ENCODE results near the gene ZNF672. TPM values are rescaled to one million over a fixed set of nuclear protein-coding genes. Genes with fewer than 3 reads are reported as not detected.
A peak's percentile ranks its signal among the peaks of the same experiment; 100 is the strongest.

Gene ZNF672
- total RNA-seq, 2 experiments from 2014 or later = 35.9 to 38.4 TPM

- Mint-ChIP-seq H3K27ac (peak overlapping the region; percentile 91), H3K27me3 (no peaks in the 10 kb centered on the region), H3K4me1 (ENCODE audit: low read depth) (peaks cover 92% of the 10 kb centered on the region), H3K9me3 (no peaks in the 10 kb centered on the region), H3K4me3 (peak overlapping the region; percentile 82), H3K36me3 (ENCODE audit: low read depth) (peaks cover 79% of the 10 kb centered on the region)
- Histone ChIP-seq H3K4me1 (ENCODE audit: insufficient read depth, low read length) (peaks cover 81% of the 10 kb centered on the region), H3K36me3 (ENCODE audit: insufficient read depth, low read length) (peaks cover 75% of the 10 kb centered on the region), H3K27ac (ENCODE audit: low read depth in 1 of 2, low read length in 2 of 2) (peak overlapping the region in 1 of 2 donors; percentile 48), H3K9me3 (ENCODE audit: control insufficient read depth in 1 of 2, insufficient read depth in 1 of 2, low read length in 2 of 2) (no peaks in the 10 kb centered on the region), H3K27me3 (ENCODE audit: control insufficient read depth in 1 of 2, insufficient read depth in 2 of 2, low read length in 2 of 2) (no peaks in the 10 kb centered on the region), H3K4me3 (ENCODE audit: low read length) (no peak overlapping the region)
- peak; percentile 49 for ATAC-seq (ENCODE audit: poor library complexity)
- CTCF ChIA-PET = interaction anchor here (1.0 kb wide), 1 partner anchor 76 kb away, joined by 5 read pairs; no protein-coding TSS in a partner anchor
- TF ChIP-seq CTCF (IDR thresholded peaks at IDR 0.05) = no peak
- DNase-seq = peak in 1 of 14 experiments; percentile 56
- POLR2A ChIA-PET = interaction anchor here (1.5 kb wide), 1 partner anchor 19 kb away, joined by 5 read pairs; the partner anchor contains the start of gene ZNF672
- intact Hi-C loops (cut with DNase I, micrococcal nuclease) = no loop called here
Measured at GRCh38 chr1:248818505-248819374, 19.3 kb upstream of the ZNF672 start.

- peaks cover 78% of the 10 kb centered on the region for H3K36me3 Mint-ChIP-seq (ENCODE audit: low read depth)
- Histone ChIP-seq H3K9me3 (ENCODE audit: control insufficient read depth in 1 of 2, insufficient read depth in 1 of 2, low read length in 2 of 2) (no peaks in the 10 kb centered on the region), H3K27ac (ENCODE audit: low read depth in 1 of 2, low read length in 2 of 2) (no peak overlapping the region), H3K36me3 (ENCODE audit: insufficient read depth, low read length) (peaks cover 67% of the 10 kb centered on the region), H3K27me3 (ENCODE audit: control insufficient read depth in 1 of 2, insufficient read depth in 2 of 2, low read length in 2 of 2) (no peaks in the 10 kb centered on the region), H3K4me3 (ENCODE audit: low read length) (no peak overlapping the region), H3K4me1 (ENCODE audit: insufficient read depth, low read length) (peaks cover 95% of the 10 kb centered on the region)
- H3K4me3 Mint-ChIP-seq = peak overlapping the region; percentile 30
- CTCF ChIA-PET = interaction anchor here (1.0 kb wide), 1 partner anchor 74 kb away, joined by 5 read pairs; no protein-coding TSS in a partner anchor
- no peaks in the 10 kb centered on the region for H3K27me3 Mint-ChIP-seq
- ATAC-seq (ENCODE audit: poor library complexity) (no peak), DNase-seq (no peak)
- POLR2A ChIA-PET = no interaction called here
- intact Hi-C loops (cut with DNase I, micrococcal nuclease) = no loop called here
- H3K27ac Mint-ChIP-seq = peak overlapping the region; percentile 59
- TF ChIP-seq CTCF (IDR thresholded peaks at IDR 0.05) = no peak
- no peaks in the 10 kb centered on the region for H3K9me3 Mint-ChIP-seq
- H3K4me1 Mint-ChIP-seq (ENCODE audit: low read depth) = peaks cover 98% of the 10 kb centered on the region
Measured at GRCh38 chr1:248820041-248820585, 17.9 kb upstream of the ZNF672 start.

- Histone ChIP-seq H3K4me1 (ENCODE audit: insufficient read depth, low read length) (peaks cover 91% of the 10 kb centered on the region), H3K27ac (ENCODE audit: low read depth in 1 of 2, low read length in 2 of 2) (no peak overlapping the region), H3K36me3 (ENCODE audit: insufficient read depth, low read length) (peaks cover 58% of the 10 kb centered on the region), H3K9me3 (ENCODE audit: control insufficient read depth in 1 of 2, insufficient read depth in 1 of 2, low read length in 2 of 2) (no peaks in the 10 kb centered on the region), H3K4me3 (ENCODE audit: low read length) (no peak overlapping the region), H3K27me3 (ENCODE audit: control insufficient read depth in 1 of 2, insufficient read depth in 2 of 2, low read length in 2 of 2) (no peaks in the 10 kb centered on the region)
- H3K4me3 Mint-ChIP-seq = no peak overlapping the region
- intact Hi-C loops (cut with DNase I, micrococcal nuclease) = no loop called here
- ChIA-PET POLR2A (no interaction called here), CTCF (no interaction called here)
- TF ChIP-seq CTCF (IDR thresholded peaks at IDR 0.05) = no peak
- H3K9me3 Mint-ChIP-seq = no peaks in the 10 kb centered on the region
- H3K27me3 Mint-ChIP-seq = no peaks in the 10 kb centered on the region
- peaks cover 80% of the 10 kb centered on the region for H3K36me3 Mint-ChIP-seq (ENCODE audit: low read depth)
- DNase-seq (no peak), ATAC-seq (ENCODE audit: poor library complexity) (no peak)
- peak overlapping the region; percentile 95 for H3K27ac Mint-ChIP-seq
- peaks cover 98% of the 10 kb centered on the region for H3K4me1 Mint-ChIP-seq (ENCODE audit: low read depth)
Measured at GRCh38 chr1:248821101-248821500, 16.9 kb upstream of the ZNF672 start.

Measured in CD4-positive, alpha-beta T cell (primary cell).